Stomach (tissue), 9 donors: Measurements from ENCODE around the gene MAGI1. TPM values are rescaled to one million over a fixed set of nuclear protein-coding genes. Genes with fewer than 3 reads are reported as not detected.

Experiments
- DNase-seq, 2 donors: peaks; one replicate each; pipeline versions ENCODE4 v3.0.0 to v3.0.0-alpha.2; 2013 to 2019
- H3K27ac ChIP-seq, 5 donors: fragments of 200-600 bp in 4 of 5; sonication (generic) in 4 of 5; one replicate each; pipeline ENCODE4 v1.5.1; 2013 to 2019; ENCODE audit warnings: mild to moderate bottlenecking in 1 of 5, moderate library complexity in 1 of 5
- H3K27me3 ChIP-seq, 3 donors: fragments of 200-600 bp; sonication (generic); one replicate each; pipeline ENCODE4 v1.5.1; 2017 to 2019; ENCODE audit warnings: mixed run types in 1 of 3
- H3K36me3 ChIP-seq, 4 donors: fragments of 200-600 bp; sonication (generic); 1 replicate in 3 of 4; 2 replicates in 1 of 4; pipeline ENCODE4 v1.5.1; 2016 to 2019
- H3K4me1 ChIP-seq, 4 donors: fragments of 200-600 bp; sonication (generic); one replicate each; pipeline ENCODE4 v1.5.1; 2016 to 2019
- H3K4me3 ChIP-seq, 4 donors: fragments of 200-600 bp; sonication (generic) in 3 of 4; one replicate each; pipeline ENCODE4 v1.5.1; 2016 to 2019; ENCODE audit warnings: mild to moderate bottlenecking in 1 of 4
- H3K9me3 ChIP-seq, 4 donors: fragments of 200-600 bp; sonication (generic); one replicate each; pipeline ENCODE4 v1.5.1; 2016 to 2019
- EP300 ChIP-seq: sonication (generic); formaldehyde crosslinking; IDR thresholded peaks from one replicate; pipeline ENCODE4 v1.6.1; 2017; ENCODE audit warnings: antibody characterized with exemption
- POLR2A ChIP-seq, 4 donors: fragments of 450-650 bp; IDR thresholded peaks; one replicate each; pipeline ENCODE4 v1.6.1; 2016; ENCODE audit warnings: antibody characterized with exemption in 4 of 4, control low read depth in 2 of 4, mild to moderate bottlenecking in 1 of 4, moderate library complexity in 1 of 4
- POLR2AphosphoS5 ChIP-seq, 3 donors: sonication (generic); formaldehyde crosslinking; IDR thresholded peaks; one replicate each; pipeline ENCODE4 v1.6.1; 2016; ENCODE audit warnings: antibody characterized with exemption in 3 of 3
- WGBS, 5 donors: extraction: QIAGEN DNeasy Blood & Tissue Kit in 3 of 5; methylation state at CpG; one replicate each; pipeline versions ENCODE4 v1.1.5 to v1.1.7; 2013 to 2018; 5-methylcytosine and 5-hydroxymethylcytosine counted together
- intact Hi-C: fragments of 100-400 bp; cut with DNase I; formaldehyde crosslinking; loops from one replicate; pipeline ENCODE4 v1.15.1; 2023; ENCODE audit warnings: low total_unique reads
- polyA plus RNA-seq, 3 donors: library from polyadenylated mRNA; stranded (reverse); fragments of 200-250 nt; gene quantifications; one replicate each; pipeline ENCODE4 v1.2.3, GENCODE V29; 2013
- total RNA-seq, 5 donors: library from RNA; depleted of rRNA; stranded (reverse); fragments of >200 nt; gene quantifications; one replicate each; pipeline versions ENCODE4 v1.1.0 to v1.2.3, GENCODE V29; 2014 to 2016
- TF ChIP-seq, protein P1 (sequence below), 7 experiments: fragments of 450-650 bp in 4 of 7; fragments of 200-600 bp in 3 of 7; sonication (generic) in 3 of 7; IDR thresholded peaks; one replicate each; pipeline ENCODE4 v1.5.1; 2016 to 2019; ENCODE audit warnings: antibody characterized with exemption in 7 of 7, control low read depth in 2 of 7, mild to moderate bottlenecking in 1 of 7
- donor health status: healthy with polysubstance abuse.
- donor health status: Bipolar disorder and iron deficiency.
- donor health status: healthy.

MAGI1 gene
- total and polyA plus RNA-seq, 8 donors: 5.7 to 237 (median 84.8) TPM

DNA sequence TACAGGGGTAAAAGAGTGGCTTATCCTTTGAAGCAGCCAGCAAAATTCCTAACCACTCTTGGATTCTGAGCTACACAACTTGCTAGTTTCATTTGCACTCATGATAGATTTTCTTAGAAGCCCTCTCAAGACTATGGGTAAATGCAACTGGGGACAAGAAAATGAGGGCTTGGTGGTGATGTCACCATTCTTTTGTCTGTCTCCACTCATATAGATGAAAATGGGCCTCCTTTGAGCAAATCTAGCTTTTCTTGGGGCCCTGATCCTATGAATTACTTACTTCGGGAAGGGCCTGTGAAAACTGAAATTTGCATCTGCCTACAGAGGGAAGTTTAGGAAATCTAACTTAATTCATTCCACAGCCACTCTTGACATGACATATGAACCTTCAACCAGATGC is 486.3 kb downstream of the MAGI1 start:
- 78 to 95% (median 92%) methylated on average over 1 of the region's 1 CpG for WGBS, 5 donors

DNA sequence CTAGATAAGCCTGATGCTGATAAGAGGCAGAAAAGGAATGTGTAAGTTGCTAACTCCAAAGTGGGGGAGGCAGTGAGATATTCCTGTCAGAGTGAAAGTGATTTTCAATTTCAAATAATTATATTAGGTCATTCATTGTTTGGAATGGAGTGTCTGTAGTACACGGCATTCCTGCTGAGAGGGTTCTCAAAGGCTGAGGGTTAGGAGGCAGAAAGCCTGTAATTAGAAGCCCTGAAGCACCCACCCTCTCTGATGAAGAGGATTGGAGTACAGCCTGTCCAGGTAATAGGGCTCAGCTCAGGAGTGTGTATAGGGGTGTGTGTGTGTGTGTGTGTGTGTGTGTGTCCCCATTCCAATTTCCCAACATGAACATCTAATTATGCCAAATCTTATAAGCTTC is 486.8 kb downstream of the MAGI1 start:
- TF ChIP-seq POLR2AphosphoS5 (IDR thresholded peaks at IDR 0.05) (no peak), EP300 (no peak), POLR2A (IDR thresholded peaks at IDR 0.05) (no peak)
- TF ChIP-seq, protein P1, sequence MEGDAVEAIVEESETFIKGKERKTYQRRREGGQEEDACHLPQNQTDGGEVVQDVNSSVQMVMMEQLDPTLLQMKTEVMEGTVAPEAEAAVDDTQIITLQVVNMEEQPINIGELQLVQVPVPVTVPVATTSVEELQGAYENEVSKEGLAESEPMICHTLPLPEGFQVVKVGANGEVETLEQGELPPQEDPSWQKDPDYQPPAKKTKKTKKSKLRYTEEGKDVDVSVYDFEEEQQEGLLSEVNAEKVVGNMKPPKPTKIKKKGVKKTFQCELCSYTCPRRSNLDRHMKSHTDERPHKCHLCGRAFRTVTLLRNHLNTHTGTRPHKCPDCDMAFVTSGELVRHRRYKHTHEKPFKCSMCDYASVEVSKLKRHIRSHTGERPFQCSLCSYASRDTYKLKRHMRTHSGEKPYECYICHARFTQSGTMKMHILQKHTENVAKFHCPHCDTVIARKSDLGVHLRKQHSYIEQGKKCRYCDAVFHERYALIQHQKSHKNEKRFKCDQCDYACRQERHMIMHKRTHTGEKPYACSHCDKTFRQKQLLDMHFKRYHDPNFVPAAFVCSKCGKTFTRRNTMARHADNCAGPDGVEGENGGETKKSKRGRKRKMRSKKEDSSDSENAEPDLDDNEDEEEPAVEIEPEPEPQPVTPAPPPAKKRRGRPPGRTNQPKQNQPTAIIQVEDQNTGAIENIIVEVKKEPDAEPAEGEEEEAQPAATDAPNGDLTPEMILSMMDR (IDR thresholded peaks at IDR 0.05): no peak

More for the DNA sequence above, 486.3 kb downstream of the MAGI1 start:
- peaks cover 0 to 26% (median 21%) of the 10 kb centered on the region in 4 donors for H3K4me1 ChIP-seq
- no peaks in the 10 kb centered on the region for H3K36me3 ChIP-seq
- intact Hi-C loops: no loop called here
- no peak overlapping the region for H3K27ac ChIP-seq
- H3K9me3 ChIP-seq: no peaks in the 10 kb centered on the region
- no peak for DNase-seq
- no peak overlapping the region for H3K4me3 ChIP-seq
- H3K27me3 ChIP-seq: peaks cover 0 to 11% (median 0%) of the 10 kb centered on the region in 3 donors
- no peak for TF ChIP-seq EP300
- TF ChIP-seq, protein P1 (IDR thresholded peaks at IDR 0.05): no peak
- no peak for TF ChIP-seq POLR2A (IDR thresholded peaks at IDR 0.05)
- no peak for TF ChIP-seq POLR2AphosphoS5 (IDR thresholded peaks at IDR 0.05)

GRCh38 chr3:65550137-65550536 is 488.6 kb downstream of the MAGI1 start:
- H3K27ac ChIP-seq: peak overlapping the region in 1 of 5 donors; percentile 83

More for the DNA sequence above, 486.8 kb downstream of the MAGI1 start:
- Histone ChIP-seq H3K27me3 (peaks cover 0 to 11% (median 0%) of the 10 kb centered on the region in 3 donors), H3K36me3 (no peaks in the 10 kb centered on the region), H3K27ac (no peak overlapping the region), H3K9me3 (no peaks in the 10 kb centered on the region), H3K4me1 (peaks cover 0 to 24% (median 21%) of the 10 kb centered on the region in 4 donors), H3K4me3 (no peak overlapping the region)
- WGBS, 5 donors: 55 to 78% (median 71%) methylated on average over 1 of the region's 1 CpG
- intact Hi-C loops: no loop called here
- no peak for DNase-seq

DNA sequence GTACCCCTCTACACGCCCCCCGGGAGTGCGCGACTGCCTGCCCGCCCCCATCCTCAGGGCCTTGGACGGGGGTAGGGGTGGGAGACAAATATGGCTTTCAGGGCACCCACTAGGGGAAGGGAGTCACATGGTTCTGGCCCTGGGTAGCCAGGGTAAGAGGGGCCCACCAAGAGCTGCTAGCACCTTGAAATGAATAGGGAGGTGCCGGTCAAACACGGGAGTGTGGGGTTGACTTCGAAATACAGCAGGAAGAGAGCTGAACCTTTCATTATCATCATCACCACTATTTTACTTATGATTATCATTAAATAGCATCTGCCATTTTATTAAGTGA is 489.1 kb downstream of the MAGI1 start:
- no peaks in the 10 kb centered on the region for H3K36me3 ChIP-seq
- DNase-seq: no peak
- H3K27me3 ChIP-seq: peaks cover 0 to 11% (median 0%) of the 10 kb centered on the region in 3 donors
- TF ChIP-seq POLR2AphosphoS5 (IDR thresholded peaks at IDR 0.05) (no peak), POLR2A (IDR thresholded peaks at IDR 0.05) (no peak), EP300 (no peak)
- TF ChIP-seq, protein P1 (IDR thresholded peaks at IDR 0.05): no peak
- peak overlapping the region; percentile 51 to 57 (median 56) for H3K4me3 ChIP-seq
- no peaks in the 10 kb centered on the region for H3K9me3 ChIP-seq
- H3K4me1 ChIP-seq: peaks cover 0 to 30% (median 21%) of the 10 kb centered on the region in 4 donors
- 21 to 31% (median 24%) methylated on average over 9 of the region's 9 CpGs for WGBS, 5 donors
- H3K27ac ChIP-seq: peak overlapping the region in 2 of 5 donors; percentile 62 to 83
- intact Hi-C loops: no loop called here

More at GRCh38 chr3:65550137-65550536, 488.6 kb downstream of the MAGI1 start:
- no peaks in the 10 kb centered on the region for H3K9me3 ChIP-seq
- peaks cover 0 to 29% (median 21%) of the 10 kb centered on the region in 4 donors for H3K4me1 ChIP-seq
- H3K27me3 ChIP-seq: peaks cover 0 to 11% (median 0%) of the 10 kb centered on the region in 3 donors
- no peak for DNase-seq
- WGBS, 5 donors: 56 to 70% (median 60%) methylated on average over 2 of the region's 2 CpGs
- TF ChIP-seq, protein P1 (IDR thresholded peaks at IDR 0.05): no peak
- TF ChIP-seq EP300 (no peak), POLR2A (IDR thresholded peaks at IDR 0.05) (no peak), POLR2AphosphoS5 (IDR thresholded peaks at IDR 0.05) (no peak)
- no peak overlapping the region for H3K4me3 ChIP-seq
- H3K36me3 ChIP-seq: no peaks in the 10 kb centered on the region
- intact Hi-C loops: no loop called here
